Dedifferentiated amniotic fluid mesenchymal stem cell (primary cell): ENCODE measurements around the gene RGSL1.

Experiments
- DNase-seq: peaks from one replicate; pipeline ENCODE4 v3.0.0-alpha.2; 2016; ENCODE audit errors: extremely low spot score

Gene RGSL1

GRCh38 chr1:182588500-182589396 is 138.8 kb downstream of the RGSL1 start, which contains the start of gene RNASEL:
Gene RNASEL (minus strand): TSS chr1:182589256. CDS start chr1:182586806, 2,450 bp downstream.
- DNase-seq, result peak; percentile 71

DNA sequence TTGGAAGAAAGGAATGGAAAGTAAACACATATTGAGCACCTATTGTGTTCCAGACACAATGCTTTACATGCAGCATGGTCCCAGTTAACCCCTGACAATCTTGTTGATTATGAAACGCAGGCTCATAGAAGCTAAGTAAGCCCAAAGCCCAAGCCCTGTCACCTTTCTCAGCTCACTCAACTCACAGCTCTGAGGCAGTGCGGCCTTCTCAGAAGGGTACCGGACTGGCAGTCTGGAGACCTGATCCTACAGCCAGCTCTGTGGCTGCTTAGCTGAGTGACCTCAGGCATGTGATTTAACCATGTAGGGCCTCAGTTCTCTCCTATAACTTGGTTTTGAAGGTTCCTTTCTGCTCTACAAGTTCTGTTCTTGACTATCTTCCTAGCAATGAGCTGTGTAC is 139.6 kb downstream of the RGSL1 start:
- no peak for DNase-seq

DNA sequence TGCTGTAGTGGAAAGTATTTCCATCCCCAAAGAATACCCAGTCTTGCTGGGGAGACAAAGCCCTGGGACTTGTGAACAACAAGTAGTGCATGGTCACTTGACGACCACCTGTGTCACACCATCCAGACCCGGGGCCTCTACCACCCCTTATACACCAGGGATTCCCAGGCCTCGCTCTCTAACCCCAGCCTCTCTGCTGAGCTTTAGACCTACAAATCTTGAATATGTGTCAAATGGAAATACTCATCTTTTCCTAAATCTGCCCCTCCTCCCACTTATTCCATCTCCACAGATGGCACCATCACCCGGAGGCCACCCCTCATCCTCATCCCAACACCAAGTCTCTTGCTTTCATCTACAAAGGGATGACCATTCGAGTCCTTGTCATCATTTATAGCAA is 140.0 kb downstream of the RGSL1 start:
- DNase-seq, result no peak

GRCh38 chr1:182595641-182596240 is 145.8 kb downstream of the RGSL1 start:
- DNase-seq, result peak; percentile 53

- DNase-seq, result no peak
These were observed 147.0 kb downstream of the RGSL1 start for GRCh38 chr1:182596934-182597333.

- DNase-seq, result no peak
These were observed 148.3 kb downstream of the RGSL1 start for GRCh38 chr1:182598296-182598695.

- DNase-seq, result no peak
These were observed 149.4 kb downstream of the RGSL1 start for GRCh38 chr1:182599339-182599738.

DNA sequence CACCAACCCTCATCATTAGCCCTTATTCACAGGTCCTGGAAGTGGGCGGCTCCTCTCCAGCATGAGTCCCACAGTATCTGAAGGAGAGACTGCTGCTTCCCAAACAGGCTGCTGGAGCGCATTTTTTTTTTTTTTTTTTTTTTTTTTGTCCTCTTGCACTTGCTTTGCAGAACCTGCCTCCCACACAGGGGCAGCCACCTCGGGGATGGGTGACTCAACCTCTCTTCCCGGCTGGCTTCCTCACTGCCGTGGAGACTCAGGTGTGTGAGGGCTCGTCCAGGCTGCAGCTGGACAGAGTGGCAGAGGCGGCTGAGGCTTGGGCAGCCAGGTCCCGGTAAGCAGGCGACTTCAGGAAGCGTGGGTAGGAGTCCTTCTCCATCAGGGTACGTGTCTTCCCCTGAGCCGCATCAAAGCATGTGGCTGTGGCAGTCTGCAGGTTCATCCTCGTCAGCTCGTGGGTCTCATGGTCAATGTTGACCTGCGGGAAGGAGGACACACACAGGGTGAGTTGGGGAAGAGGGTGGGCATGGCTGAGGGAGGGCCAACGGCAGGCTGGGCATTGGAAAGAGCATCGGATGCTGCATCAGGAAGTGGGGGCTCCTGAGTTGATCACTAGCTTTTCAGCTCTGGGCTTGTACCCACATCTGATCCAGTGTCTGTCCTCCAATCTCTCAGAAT is 150.2 kb downstream of the RGSL1 start:
- DNase-seq, result no peak

DNA sequence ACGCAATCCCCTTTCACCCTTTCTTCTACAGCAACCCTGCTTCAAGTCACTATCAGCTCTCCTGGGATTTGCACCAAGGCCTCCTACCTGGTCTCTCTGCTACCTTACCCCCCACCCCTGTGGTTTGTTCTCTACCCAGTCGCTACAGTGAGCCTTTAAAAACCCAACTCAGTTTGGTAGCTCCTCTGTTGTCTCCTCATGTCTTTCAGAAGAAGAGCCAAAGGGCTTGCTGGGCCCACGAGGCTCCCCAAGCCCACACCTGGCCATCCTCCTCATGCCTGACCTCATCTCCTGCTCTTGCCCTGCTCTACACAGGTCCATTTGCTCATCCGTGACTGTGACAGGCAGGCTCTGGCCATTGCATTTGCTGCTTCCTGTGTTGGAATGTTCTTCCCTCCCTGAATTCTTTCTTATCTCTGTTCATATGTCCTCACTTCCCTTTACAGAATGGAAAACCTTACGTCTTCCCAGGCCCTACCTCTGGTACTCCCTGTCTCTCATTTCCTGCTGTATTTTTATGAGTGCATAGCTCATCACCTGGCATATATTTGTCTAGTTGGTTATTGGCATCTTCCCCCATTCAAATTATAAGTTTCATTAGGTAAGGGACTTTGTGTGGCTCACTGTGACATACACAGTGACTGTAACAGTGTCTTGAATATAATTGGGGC is 150.9 kb downstream of the RGSL1 start:
- DNase-seq, result no peak

DNA sequence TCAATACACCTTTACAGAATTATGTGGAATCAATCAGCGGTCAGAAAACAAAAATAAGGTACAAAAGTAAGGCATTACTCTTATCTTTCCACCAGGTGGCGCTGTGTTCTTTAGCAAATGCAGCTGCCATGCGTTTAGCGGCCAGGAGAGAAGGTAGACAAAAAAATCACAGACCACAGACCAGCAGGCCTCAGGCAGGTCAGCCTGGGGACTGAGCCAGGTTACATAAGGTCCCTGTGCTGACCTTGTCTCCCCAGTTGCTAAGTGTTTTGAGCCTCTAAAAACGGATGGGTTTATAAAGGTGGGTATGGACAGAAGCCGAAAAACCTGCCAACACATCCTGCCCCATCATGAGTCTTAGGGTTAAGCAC is 151.5 kb downstream of the RGSL1 start:
- peak; percentile 82 for DNase-seq

DNA sequence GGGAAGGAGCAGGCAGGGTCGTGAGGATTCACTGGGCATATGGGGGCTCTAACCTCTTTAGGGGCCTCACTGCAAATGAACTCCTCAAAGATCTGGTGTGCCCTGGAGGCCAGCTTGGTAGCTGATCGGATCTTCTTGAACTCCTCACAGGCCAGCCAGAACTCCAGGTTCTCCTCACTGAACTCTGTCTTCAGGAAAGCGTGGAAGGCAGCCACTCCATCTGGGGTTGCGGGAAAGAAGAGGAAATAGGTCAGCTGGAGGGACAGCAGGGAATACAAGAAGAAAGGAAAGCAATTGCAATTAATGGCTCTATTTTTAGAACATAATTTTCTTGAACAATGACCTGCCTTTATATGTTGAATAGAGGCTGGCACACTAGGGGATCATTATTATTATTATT is 152.0 kb downstream of the RGSL1 start:
- no peak for DNase-seq

DNA sequence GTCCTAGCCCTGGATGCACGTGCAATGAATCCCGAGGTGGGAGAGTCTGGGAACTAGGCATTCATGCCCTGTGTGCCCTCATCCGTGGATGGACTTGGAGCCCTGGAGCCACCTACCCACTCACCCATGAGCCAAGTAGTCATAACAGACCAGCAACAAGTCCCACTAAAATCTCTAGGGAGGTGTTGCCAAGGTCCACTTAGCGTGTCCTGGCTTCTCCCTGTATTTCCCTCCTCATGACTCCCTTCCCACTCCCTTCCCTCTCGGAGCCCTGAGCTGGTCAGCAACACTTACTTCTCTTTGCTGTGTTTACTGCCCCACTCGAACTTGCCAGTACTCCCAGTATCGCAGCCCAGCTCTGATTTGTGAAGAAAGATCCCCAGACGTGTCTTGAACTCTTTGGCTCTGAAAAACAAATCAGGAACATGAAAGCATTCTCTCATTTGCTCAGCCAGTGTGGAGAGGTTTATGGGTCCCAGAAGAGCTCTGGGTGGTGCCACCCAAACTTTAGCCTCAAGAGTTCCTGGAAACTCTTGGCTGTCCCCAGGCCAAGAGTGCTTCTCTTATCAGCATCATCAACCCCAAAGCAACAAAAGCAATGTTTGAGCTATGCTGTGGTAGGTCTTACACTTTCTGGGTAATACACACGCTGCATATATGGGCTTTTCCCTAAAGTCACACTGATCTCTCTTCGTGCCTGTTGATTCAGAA is 153.1 kb downstream of the RGSL1 start:
- no peak for DNase-seq

DNA sequence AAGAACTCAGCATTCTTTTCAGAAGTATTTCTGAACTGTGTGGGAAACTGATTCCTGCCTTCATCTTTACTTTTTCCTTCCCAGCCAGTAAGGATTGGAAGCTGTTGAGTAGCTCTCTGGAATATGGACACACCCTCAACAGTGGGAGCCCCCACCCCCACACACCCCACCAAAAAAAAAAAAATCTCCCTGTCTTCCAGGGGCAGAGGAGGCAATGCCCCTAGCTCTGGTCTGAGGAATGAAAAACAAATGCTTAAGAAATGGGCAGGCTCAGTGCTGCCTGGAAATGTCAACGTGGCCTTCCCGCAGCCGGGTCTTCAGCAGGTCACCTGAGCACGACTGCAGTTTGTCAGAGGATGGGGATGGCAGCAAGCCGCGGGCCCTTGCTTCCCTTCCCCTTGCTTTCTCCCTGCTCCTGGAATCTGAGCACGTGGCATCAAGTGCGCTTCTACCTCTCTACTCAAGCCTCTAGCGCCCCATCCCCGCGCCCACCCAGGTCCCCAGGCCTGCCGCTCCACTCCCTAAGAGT is 153.8 kb downstream of the RGSL1 start:
- no peak for DNase-seq

- peak; percentile 75 for DNase-seq
These were observed 154.5 kb downstream of the RGSL1 start, which contains the start of gene RGS16 for GRCh38 chr1:182604175-182605164. Gene RGS16 (minus strand): TSS chr1:182604389. CDS start chr1:182604259, 130 bp downstream.

GRCh38 chr1:182607566-182607965 is 157.6 kb downstream of the RGSL1 start:
- no peak for DNase-seq

DNA sequence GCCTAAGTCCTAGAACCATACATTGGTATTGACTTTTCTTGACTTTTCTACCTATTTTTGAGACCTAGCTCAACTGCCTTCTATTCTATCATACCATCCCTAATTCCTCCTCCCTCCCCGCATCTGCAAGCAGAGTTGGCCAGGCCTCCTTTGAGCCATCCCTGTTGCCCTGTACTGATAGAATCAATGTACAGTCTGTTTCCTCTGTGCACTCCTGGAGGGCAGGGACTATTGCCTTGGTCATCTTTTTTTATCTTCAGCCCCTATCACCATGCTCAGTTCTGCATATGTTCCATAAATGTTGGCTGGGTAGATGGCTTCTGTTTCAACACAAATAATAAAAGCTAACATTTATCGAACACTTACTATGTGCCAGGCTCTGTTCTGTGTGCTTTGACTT is 158.3 kb downstream of the RGSL1 start:
- no peak for DNase-seq

GRCh38 chr1:182608845-182609610 is 159.1 kb downstream of the RGSL1 start:
- no peak for DNase-seq
